Inferior parietal cortex (tissue), 1 donor: ENCODE results near the gene NXF3.
"Not testable (repeated sequence)": the region's sequence is repeated elsewhere in the genome, so short reads cannot be mapped to it uniquely, and the experiment has no call there.

Source experiments
- DNase-seq: peaks from one replicate; pipeline ENCODE4 v3.0.0-alpha.2; 2016; ENCODE audit errors: extremely low spot score

Gene NXF3

GRCh38 chrX:103033371-103033770 is 59.6 kb downstream of the NXF3 start:
- not testable (repeated sequence) for DNase-seq
